ENCODE measurements around the gene STARD5.

The STARD5 gene

DNA sequence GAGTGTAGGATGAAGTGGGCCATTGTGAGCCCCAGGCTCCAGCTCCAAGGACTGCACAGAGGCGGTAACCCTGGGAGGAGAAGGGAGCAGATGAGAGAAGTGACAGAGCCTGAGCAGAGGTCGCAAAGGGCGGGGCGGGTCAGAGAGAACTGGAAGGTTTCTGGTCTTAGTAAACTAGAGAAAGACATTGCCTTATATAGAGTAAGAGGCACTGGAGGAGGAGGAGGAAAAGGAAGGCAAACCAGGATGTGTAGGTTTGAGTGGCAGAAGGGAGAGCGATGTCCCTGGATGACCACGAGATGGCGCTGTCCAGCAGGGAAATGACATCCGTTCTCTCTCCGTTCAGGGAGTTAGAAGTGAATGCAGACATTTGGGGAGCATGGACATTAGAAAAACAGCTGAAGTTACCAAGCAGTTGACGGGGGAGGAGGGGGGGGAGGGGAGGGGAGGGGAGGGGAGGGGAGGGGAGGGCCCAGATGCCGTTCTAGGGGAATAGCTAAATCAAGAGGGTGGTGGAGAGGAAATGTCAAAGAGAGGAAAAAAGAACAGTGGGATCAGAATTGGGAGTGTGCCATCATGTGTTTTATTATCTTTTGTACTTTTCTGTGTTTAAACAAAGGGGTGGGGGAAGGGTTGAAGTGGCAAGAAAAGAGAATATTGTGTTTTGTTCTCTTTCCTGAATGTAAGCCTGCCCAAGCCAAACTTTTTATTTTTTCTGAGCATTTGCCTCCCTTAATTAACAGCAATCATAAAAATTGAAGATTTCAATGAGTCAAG lies 48.8 kb downstream of the STARD5 start:
- Histone ChIP-seq H3K27ac (ENCODE audit: low read depth, low read length, severe bottlenecking) (no peak overlapping the region), H3K36me3 (ENCODE audit: control insufficient read depth, insufficient read depth, low read length) (no peaks in the 10 kb centered on the region), H3K9me3 (ENCODE audit: control insufficient read depth, low read length) (peaks cover 12% of the 10 kb centered on the region), H3K4me3 (ENCODE audit: extremely low read depth, insufficient read depth, low read length, poor library complexity, severe bottlenecking) (no peak overlapping the region), H3K4me1 (ENCODE audit: control insufficient read depth, insufficient read depth, low read length, poor library complexity, severe bottlenecking) (no peaks in the 10 kb centered on the region)
- WGBS, 2 experiments (ENCODE audit: insufficient coverage in 2 of 2): 0 to 11% methylated on average over 7 of the region's 11 CpGs

DNA sequence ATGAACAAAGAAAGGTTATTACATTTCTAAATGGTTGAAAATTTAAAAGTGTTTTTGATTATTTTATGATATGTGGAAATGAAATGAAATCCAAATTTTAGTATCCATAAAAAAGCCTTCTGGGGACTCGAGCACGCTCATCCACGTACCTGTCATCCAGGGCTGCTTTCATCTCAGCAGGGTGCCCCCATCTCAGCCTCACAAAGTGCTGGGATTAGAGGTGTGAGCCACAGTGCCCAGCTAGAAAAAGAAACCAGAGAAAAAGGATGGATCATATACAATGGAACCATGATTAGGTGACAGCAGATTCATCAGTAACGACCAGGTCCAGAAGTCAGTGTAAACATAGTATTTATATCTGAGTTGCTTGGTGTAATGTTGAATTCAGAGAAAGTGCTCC lies 49.7 kb downstream of the STARD5 start:
- Histone ChIP-seq H3K36me3 (ENCODE audit: control insufficient read depth, insufficient read depth, low read length) (no peaks in the 10 kb centered on the region), H3K27ac (ENCODE audit: low read depth, low read length, severe bottlenecking) (no peak overlapping the region)
- WGBS, 2 experiments (ENCODE audit: insufficient coverage in 2 of 2): no CpG with 5 or more reads among the region's 4 CpGs

DNA sequence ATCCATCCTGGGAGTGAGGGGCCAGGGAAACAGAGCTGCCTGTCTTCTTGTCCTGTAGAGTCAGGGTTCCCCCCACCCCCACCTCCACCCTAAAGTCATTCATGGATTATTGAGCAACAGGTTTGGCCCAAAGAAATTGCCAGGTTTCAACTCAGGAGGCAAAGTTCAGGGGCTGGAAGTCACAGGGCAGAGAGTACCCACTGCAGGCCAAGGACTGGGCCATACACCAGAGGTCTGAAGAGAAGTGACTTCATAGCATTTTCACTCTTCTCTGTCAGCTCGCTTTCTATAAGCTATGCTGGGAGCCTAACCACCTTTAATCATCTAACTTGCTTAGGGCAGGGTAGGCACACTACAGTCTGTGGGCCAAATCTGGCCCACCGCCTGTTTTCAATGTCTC lies 50.1 kb downstream of the STARD5 start:
- Histone ChIP-seq H3K36me3 (ENCODE audit: control insufficient read depth, insufficient read depth, low read length) (no peaks in the 10 kb centered on the region), H3K9me3 (ENCODE audit: control insufficient read depth, low read length) (peaks cover 12% of the 10 kb centered on the region), H3K4me1 (ENCODE audit: control insufficient read depth, insufficient read depth, low read length, poor library complexity, severe bottlenecking) (no peaks in the 10 kb centered on the region), H3K4me3 (ENCODE audit: extremely low read depth, insufficient read depth, low read length, poor library complexity, severe bottlenecking) (no peak overlapping the region), H3K27ac (ENCODE audit: low read depth, low read length, severe bottlenecking) (no peak overlapping the region)
- WGBS, 2 experiments (ENCODE audit: insufficient coverage in 2 of 2): 80 to 82% methylated on average over 1 of the region's 2 CpGs

More for the DNA sequence above, 49.7 kb downstream of the STARD5 start:
- Histone ChIP-seq H3K9me3 (ENCODE audit: control insufficient read depth, low read length) (peaks cover 12% of the 10 kb centered on the region), H3K4me1 (ENCODE audit: control insufficient read depth, insufficient read depth, low read length, poor library complexity, severe bottlenecking) (no peaks in the 10 kb centered on the region), H3K4me3 (ENCODE audit: extremely low read depth, insufficient read depth, low read length, poor library complexity, severe bottlenecking) (no peak overlapping the region)

DNA sequence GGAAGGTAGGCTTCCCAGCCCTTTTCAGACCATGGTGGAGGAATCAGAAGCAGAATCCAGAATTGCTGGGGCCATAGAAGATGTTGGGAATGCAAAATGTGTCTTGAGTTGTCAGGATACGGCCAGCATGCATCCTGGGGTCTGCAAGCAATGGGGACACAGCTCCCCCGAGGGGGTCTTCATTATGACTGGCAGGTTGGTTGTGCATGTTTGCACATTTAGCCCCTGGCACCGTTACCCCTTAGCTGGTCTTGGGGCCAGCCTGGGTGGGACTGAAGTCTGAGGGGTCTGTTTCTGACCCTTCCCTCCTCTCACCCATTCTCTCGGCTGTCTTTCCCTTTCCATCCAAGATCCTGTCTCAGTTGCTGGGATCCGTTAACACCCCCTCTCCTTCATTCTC lies 50.7 kb downstream of the STARD5 start:
- Histone ChIP-seq H3K4me3 (ENCODE audit: extremely low read depth, insufficient read depth, low read length, poor library complexity, severe bottlenecking) (no peak overlapping the region), H3K27ac (ENCODE audit: low read depth, low read length, severe bottlenecking) (no peak overlapping the region), H3K9me3 (ENCODE audit: control insufficient read depth, low read length) (peaks cover 10% of the 10 kb centered on the region), H3K4me1 (ENCODE audit: control insufficient read depth, insufficient read depth, low read length, poor library complexity, severe bottlenecking) (no peaks in the 10 kb centered on the region), H3K36me3 (ENCODE audit: control insufficient read depth, insufficient read depth, low read length) (no peaks in the 10 kb centered on the region)
- WGBS, 2 experiments (ENCODE audit: insufficient coverage in 2 of 2): 91 to 93% methylated on average over 4 to 5 of the region's 5 CpGs

DNA sequence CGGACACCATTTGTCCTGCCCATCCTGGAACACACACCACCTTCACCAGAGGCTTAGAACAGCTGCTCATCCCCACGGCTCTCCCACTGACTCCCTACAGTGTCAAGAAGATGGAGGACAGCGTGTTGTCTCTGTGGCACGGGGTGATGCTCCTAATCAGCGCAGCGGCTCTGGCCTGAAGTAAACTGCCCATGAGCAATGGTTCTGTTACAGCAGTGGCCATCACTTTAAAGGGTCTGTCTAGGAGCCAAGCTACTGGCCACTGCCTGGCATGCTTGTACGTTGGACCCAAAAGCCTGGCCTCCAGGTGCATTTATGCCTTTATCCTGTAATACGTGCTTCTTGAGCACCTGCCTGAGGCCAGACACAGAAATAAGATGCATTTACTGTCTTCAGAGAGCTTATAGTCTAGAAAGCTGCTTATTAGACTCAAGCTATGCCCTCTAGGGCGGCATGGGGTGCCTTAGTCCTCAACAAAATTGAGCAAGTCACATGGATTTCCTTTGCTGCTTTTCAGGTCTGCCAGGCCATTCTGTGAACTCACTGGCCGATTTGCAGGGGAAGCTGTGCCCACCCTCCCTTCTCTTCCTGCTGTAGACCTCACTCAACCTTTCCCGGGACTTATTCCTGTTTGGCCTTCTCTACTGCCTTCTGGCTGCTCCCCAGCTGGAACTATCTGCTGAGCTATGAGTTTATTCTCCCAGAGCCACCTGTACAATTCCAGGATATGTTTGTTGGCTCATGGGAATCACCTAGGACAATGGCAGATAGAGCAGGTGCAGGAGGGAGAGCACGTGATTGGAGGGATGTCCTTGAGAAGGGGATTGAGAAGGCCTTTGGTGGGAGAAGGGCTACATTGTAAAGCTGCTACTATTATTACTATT lies 51.9 kb downstream of the STARD5 start:
- WGBS, 2 experiments (ENCODE audit: insufficient coverage in 2 of 2): 91 to 93% methylated on average over 10 to 12 of the region's 12 CpGs

DNA sequence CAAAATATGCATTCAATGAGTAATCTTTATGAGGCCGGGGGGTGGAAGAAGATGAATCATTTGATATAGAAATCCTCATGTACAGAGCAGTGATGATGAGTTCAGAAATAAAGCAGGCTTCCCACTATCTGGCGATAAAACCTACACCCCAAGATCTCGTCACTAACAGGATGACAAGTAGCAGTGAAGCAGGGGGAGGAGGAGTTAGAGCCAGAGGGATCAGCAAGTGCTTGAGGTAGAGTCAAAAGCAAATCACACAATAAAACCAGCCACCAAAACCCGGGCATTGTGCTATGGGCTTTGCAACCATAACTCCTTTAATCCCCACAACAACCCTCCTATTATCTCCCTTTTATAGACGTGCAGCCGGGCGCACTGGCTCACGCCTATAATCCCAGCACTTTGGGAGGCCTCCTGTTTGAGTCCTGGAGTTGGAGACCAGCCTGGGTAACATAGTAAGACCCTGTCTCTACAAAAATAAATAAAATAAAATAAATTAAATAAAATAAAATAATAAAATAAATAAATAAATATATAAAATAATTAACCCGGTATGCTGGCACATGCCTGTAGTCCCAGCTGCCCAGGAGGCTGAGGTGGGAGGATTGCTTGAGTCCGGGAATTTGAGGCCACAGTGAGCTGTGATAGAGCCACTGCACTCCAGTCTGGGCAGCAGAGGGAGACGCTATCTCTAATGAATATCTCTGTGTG lies 53.0 kb downstream of the STARD5 start:
- WGBS, 2 experiments (ENCODE audit: insufficient coverage in 2 of 2): 95 to 100% methylated on average over 1 to 3 of the region's 11 CpGs
- Histone ChIP-seq H3K27ac (ENCODE audit: low read depth, low read length, severe bottlenecking) (no peak overlapping the region), H3K9me3 (ENCODE audit: control insufficient read depth, low read length) (no peaks in the 10 kb centered on the region), H3K4me3 (ENCODE audit: extremely low read depth, insufficient read depth, low read length, poor library complexity, severe bottlenecking) (no peak overlapping the region), H3K36me3 (ENCODE audit: control insufficient read depth, insufficient read depth, low read length) (no peaks in the 10 kb centered on the region), H3K4me1 (ENCODE audit: control insufficient read depth, insufficient read depth, low read length, poor library complexity, severe bottlenecking) (peaks cover 3% of the 10 kb centered on the region)

More for the DNA sequence above, 51.9 kb downstream of the STARD5 start:
- Histone ChIP-seq H3K36me3 (ENCODE audit: control insufficient read depth, insufficient read depth, low read length) (no peaks in the 10 kb centered on the region), H3K27ac (ENCODE audit: low read depth, low read length, severe bottlenecking) (no peak overlapping the region), H3K4me3 (ENCODE audit: extremely low read depth, insufficient read depth, low read length, poor library complexity, severe bottlenecking) (no peak overlapping the region), H3K4me1 (ENCODE audit: control insufficient read depth, insufficient read depth, low read length, poor library complexity, severe bottlenecking) (no peaks in the 10 kb centered on the region), H3K9me3 (ENCODE audit: control insufficient read depth, low read length) (peaks cover 3% of the 10 kb centered on the region)

DNA sequence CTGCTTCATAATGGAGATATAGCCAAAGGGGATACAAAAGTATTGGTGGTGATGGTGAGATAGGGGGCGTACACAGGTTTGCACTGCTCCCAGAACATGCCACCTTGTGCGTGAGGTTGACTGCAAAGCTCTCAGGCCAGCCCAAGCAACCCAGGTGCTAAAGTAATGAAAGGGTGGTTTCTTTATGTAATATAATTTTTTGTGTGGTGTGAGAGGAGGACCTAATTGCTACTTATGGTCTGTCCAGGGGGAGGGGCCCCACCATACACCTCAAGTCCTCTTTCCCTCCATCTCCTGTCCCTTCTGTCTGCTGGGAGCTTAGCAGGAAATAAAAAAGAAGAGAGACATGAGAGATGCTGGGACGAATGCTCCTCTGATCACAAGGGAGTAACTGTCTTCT lies 53.8 kb downstream of the STARD5 start:
- H3K36me3 ChIP-seq (ENCODE audit: control insufficient read depth, insufficient read depth, low read length): no peaks in the 10 kb centered on the region
- H3K4me3 ChIP-seq (ENCODE audit: extremely low read depth, insufficient read depth, low read length, poor library complexity, severe bottlenecking): no peak overlapping the region
- WGBS, 2 experiments (ENCODE audit: insufficient coverage in 2 of 2): 74 to 94% methylated on average over 2 to 3 of the region's 3 CpGs
- peaks cover 11% of the 10 kb centered on the region for H3K4me1 ChIP-seq (ENCODE audit: control insufficient read depth, insufficient read depth, low read length, poor library complexity, severe bottlenecking)
- H3K9me3 ChIP-seq (ENCODE audit: control insufficient read depth, low read length): no peaks in the 10 kb centered on the region
- no peak overlapping the region for H3K27ac ChIP-seq (ENCODE audit: low read depth, low read length, severe bottlenecking)

DNA sequence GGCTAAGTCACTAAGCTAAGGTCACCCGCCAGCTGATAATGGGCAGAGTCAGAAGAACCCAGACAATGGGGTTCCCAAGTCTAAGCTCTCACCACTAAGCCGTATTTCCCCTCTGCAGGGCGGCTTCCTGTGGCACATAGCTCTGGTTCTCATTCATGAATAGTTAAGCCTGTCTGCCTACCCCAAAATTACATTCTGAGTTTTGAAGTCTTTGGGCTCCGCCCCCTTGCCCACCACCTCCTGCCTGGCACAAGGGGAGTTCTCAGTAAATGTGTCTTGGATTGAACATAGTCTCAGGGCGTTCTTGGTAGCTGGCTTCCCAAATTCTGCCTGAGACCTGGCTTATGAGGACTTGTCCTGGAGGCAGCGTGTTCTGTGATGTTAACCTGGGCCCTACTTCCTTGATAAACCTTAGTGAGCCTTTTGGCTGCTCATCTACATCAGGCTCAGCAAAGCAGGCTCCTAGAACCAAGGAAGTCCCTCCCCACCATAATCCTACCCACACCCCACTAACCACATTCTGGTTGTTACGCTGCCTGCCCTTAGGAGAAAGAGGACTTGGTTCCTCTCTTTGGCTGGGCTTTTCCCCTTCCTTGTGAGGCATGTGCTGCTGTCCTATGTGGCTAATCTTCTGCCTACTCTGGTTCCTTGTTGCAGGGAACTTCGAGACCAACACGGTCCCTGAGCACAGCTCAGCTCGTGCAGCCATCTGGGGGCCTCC lies 54.9 kb downstream of the STARD5 start:
- Histone ChIP-seq H3K4me1 (ENCODE audit: control insufficient read depth, insufficient read depth, low read length, poor library complexity, severe bottlenecking) (peaks cover 11% of the 10 kb centered on the region), H3K27ac (ENCODE audit: low read depth, low read length, severe bottlenecking) (no peak overlapping the region), H3K9me3 (ENCODE audit: control insufficient read depth, low read length) (no peaks in the 10 kb centered on the region), H3K36me3 (ENCODE audit: control insufficient read depth, insufficient read depth, low read length) (no peaks in the 10 kb centered on the region), H3K4me3 (ENCODE audit: extremely low read depth, insufficient read depth, low read length, poor library complexity, severe bottlenecking) (no peak overlapping the region)
- WGBS, 2 experiments (ENCODE audit: insufficient coverage in 2 of 2): 88 to 91% methylated on average over 8 to 9 of the region's 10 CpGs

DNA sequence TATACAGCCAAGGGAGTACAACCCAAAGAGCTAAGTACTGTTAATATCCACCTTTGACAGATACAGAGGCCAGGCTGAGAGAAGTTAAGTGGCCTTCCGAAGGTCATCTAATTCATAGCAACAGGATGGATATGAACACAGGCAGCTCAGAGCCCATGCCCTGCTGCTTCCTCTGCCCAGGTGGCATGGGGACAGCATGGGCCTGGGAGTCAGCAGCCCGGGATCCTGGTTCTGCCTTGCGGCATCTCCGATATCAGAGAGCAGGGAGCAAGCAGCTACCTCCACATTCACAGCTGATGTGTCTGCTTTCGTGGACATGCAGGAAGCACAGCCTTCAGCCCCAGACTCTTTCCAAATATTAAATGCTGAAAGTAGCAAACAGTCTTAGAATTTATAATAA lies 55.6 kb downstream of the STARD5 start:
- 91 to 98% methylated on average over 5 of the region's 5 CpGs for WGBS, 2 experiments (ENCODE audit: insufficient coverage in 2 of 2)
- H3K4me3 ChIP-seq (ENCODE audit: extremely low read depth, insufficient read depth, low read length, poor library complexity, severe bottlenecking): no peak overlapping the region
- H3K36me3 ChIP-seq (ENCODE audit: control insufficient read depth, insufficient read depth, low read length): no peaks in the 10 kb centered on the region
- H3K4me1 ChIP-seq (ENCODE audit: control insufficient read depth, insufficient read depth, low read length, poor library complexity, severe bottlenecking): peaks cover 11% of the 10 kb centered on the region
- no peak overlapping the region for H3K27ac ChIP-seq (ENCODE audit: low read depth, low read length, severe bottlenecking)
- H3K9me3 ChIP-seq (ENCODE audit: control insufficient read depth, low read length): no peaks in the 10 kb centered on the region

Data from mesodermal cell (in vitro differentiated cells).